HG02973 (cell line): ENCODE measurements around the gene GRIN2A.

Experiments used
- ATAC-seq: cut with Tn5 transposase; IDR thresholded peaks from one replicate; pipeline ENCODE4 v1.9.1; 2021; ENCODE audit warnings: moderate library complexity; ENCODE audit not compliant: unreplicated experiment

GRIN2A gene

GRCh38 chr16:10182222-10183053 is at the start of gene GRIN2A:
TSS of gene GRIN2A (minus strand) at chr16:10182428. CDS start at chr16:10180411, 2,017 bp downstream.
- no peak for ATAC-seq

- ATAC-seq: no peak
Observed at GRCh38 chr16:10231563-10231962, 49.3 kb upstream of the GRIN2A start.

DNA sequence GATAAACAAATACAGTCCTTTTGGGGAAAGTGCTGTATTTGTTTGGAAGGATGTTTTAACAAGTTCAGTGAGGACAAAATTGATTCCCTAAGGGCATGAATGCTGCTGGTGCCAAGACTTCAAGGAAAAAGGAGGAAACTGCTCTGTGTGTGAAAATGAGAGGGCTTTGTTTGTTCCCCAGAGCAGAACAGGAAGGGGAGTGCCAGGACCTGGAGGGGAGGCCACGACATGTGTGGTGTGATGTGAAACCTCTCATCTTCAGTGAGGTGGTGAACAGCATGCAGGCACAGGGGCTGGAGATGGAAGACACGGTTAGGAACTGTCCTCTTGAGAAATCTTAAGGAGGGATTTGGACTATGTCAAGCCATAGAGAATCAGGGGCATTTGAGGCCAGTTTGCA is 46.6 kb upstream of the GRIN2A start:
- no peak for ATAC-seq

DNA sequence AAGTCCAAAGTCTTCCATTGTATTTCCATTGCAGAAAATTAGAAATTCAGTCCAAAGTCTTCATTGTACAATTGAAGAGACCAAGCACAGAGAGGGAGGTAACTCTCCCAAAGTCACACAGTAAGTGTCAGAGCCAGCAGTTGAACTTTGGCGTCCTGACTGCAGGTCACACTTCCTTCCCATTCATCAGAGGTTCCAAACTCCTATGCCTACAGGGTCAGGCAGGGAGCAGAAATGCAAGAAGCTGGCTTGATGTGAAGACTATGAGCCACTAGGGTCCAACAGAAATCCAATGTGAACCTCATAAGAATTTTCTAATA is 44.7 kb upstream of the GRIN2A start:
- no peak for ATAC-seq

- ATAC-seq: no peak
Observed at GRCh38 chr16:10226141-10226986, 44.1 kb upstream of the GRIN2A start.

- no peak for ATAC-seq
Observed at GRCh38 chr16:10225653-10226052, 43.4 kb upstream of the GRIN2A start.

DNA sequence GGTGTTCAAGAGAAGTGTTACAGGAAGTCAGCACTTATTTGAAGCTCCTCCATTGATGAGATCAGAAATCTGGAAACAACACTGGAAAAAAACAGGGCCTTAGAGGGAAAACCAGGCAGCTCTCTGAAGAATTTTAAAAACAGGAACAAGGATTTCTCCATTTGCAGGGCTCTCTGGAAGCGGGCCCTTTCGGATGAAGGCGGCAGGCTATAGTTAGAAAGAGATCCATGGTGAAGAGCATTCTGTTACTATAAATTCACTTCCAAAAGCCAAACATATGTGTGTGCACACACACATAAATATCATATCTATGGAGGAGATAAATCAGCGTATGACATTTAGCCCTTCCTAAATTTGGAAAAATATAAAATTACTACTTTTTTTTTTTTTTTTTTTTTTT is 42.6 kb upstream of the GRIN2A start:
- ATAC-seq: no peak

DNA sequence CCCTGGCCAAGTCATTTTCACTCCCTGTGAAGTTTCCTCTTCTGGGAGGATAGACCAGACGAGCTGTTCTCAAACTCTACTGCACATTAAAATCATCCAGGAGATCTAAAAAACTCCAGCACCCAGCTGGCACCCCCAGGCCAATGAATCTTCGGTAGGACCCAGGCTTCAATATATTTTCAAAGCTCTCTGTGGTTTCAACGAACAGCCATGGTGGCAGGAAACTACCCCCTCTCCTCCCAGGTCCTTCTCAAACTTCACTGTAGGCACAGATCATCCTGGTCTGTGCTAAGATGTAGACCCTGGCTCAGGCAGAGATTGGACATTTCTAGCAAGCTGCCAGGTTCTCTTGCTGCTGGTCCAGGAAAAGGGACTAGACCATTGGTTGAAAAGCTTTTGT is 38.7 kb upstream of the GRIN2A start:
- ATAC-seq: no peak

DNA sequence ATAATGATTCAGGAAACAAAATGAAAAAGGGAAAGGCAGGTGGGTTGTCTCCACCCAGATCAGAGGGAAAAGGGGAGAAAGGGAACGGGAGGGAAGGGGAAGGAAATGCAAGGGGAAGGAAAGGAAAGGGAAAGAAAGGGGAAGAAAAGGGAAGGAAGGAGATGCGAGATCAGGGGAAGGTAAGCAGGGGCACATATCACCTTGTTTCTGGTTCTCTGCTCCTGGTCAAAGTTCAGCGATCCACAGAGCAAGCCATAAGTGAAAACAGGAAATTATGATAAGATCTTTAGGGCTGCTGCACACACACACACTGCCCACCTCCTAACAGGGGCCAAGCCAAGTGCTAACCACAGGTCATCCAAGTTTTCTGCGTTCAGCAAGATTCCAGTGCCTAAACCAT is 37.5 kb upstream of the GRIN2A start:
- no peak for ATAC-seq

DNA sequence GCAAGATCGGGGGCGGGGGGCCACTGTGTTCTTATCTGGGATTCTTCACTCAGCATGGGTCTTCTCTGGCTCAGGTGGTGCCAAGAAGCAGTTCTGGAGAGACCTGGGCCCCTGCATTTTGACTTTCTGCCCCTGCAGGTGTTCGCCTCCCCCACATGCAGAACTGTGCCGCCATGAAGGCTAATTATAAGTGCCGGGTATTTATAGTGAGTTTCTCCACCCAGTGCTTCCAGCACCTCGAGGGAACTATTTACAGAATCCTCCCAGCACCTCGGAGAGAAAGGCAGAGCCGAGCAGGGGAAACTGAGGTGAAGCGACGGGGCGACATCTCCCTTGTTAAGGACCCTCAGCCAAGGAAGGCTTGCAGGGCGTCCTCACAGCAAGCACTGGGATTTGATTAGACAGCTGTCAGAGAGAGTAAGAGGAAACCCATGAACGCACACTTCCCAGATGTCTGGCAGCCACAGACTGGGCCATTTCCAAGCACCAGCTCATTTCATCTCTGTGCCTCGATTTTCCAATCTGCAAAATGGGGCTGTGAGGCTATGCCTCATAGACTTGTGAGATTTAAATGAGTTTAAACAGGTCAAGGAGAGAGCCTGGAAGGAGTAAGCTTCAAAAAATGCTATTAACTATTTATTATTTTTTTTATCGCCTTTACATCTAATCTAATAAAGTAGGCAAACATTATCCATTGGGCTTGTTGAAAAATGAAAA is 36.4 kb upstream of the GRIN2A start:
- ATAC-seq: no peak

DNA sequence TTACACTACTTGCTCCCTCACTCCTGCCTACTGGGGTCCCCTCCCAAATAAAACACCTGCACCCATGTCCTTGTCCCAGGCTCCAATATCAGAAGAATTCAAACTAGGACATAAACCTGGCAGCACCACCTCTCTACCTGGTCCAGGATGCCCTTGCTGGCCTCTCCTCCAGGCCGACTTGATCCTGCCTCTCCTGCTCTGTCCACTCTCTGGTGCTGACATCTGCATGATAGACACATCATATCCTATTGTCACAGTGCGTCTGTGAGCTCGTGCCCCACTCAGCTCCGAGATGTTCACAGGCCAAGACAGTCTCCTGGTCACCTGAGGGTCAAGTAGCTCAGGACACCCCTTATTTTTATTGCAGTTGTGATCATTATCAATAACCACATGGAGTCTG is 31.5 kb upstream of the GRIN2A start:
- ATAC-seq: no peak

DNA sequence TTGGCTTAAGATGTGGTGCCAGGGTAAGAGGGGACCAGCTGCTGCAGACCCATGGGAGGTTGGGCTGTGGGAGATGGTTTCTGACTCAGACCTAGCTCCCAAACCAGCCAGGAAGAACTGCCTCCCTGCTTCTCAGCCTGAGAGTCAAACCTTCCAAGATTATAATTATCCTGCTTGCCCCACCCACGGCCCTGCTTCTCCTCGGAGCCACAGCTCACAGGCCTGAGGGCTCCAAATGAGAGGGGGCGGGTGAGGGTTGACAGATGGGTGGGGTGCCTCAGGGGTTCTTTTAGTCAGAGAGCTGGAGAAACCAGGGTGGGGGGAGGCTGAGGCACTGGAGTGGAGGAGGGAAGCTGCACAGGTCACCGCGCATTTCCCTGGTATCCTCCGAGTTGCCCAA is 28.7 kb upstream of the GRIN2A start:
- no peak for ATAC-seq

DNA sequence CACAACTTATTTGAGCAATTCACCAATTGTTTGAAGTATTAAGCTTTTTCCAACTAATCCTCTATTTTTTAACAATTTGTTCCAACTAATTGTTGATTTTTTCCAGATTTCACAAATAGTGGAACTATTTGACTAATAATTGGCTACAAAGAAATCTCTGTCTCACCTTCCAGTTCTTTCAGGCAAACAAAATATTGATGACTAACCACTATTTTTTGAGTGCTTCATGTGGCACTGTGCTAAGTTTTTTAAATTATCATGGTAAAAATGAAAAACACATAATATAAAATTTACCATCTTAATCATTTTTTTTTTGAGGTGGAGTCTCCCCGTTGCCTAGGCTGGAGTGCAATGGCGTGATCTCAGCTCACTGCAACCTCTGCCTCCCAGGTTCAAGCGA is 24.6 kb upstream of the GRIN2A start:
- no peak for ATAC-seq

GRCh38 chr16:10206215-10206614 is 24.0 kb upstream of the GRIN2A start:
- no peak for ATAC-seq

DNA sequence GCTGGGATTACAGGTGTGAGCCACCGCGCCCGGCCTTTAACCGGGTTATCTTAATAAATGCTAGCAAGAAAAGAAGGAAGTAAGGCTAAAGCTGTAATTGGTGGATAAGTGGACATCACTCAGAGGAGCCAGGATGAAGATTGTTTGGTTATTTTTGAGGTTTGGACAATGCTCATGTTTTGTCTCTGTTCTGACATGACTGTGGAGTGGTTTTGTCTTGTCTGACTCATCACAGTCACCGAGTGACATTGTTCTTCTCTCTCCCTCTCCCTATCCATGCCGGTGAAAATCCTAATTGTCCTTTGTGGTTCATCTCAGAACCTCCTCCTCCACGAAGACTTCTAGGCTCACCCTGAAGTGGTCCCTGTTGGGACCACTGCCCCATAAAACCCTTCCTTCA is 23.5 kb upstream of the GRIN2A start:
- ATAC-seq: no peak

DNA sequence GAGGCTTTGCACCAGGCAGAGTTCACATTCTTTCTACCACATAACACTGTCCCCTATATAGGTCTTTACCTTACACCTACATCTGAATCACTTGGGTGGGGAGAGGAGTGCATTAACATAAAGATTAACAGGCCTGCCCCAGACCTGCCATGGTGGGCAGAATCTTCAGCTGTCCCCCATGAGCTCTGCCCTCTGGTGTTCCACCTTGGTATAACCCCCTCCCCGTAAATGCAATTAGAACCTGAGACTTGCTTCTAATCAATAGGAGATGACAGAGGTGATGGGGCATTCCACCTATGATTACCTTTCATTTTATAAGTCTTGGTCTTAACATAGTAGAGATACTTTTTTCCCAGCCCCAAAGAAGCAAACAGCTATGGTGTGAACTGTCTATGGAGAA is 20.4 kb upstream of the GRIN2A start:
- ATAC-seq: no peak

- no peak for ATAC-seq
Observed at GRCh38 chr16:10200637-10201586, 18.7 kb upstream of the GRIN2A start.

GRCh38 chr16:10196999-10197398 is 14.8 kb upstream of the GRIN2A start:
- no peak for ATAC-seq

- no peak for ATAC-seq
Observed at GRCh38 chr16:10191096-10191495, 8.9 kb upstream of the GRIN2A start.

GRCh38 chr16:10189861-10190390 is 7.7 kb upstream of the GRIN2A start:
- ATAC-seq: no peak
